ENCODE measurements around the gene EHMT1.

Gene EHMT1

DNA sequence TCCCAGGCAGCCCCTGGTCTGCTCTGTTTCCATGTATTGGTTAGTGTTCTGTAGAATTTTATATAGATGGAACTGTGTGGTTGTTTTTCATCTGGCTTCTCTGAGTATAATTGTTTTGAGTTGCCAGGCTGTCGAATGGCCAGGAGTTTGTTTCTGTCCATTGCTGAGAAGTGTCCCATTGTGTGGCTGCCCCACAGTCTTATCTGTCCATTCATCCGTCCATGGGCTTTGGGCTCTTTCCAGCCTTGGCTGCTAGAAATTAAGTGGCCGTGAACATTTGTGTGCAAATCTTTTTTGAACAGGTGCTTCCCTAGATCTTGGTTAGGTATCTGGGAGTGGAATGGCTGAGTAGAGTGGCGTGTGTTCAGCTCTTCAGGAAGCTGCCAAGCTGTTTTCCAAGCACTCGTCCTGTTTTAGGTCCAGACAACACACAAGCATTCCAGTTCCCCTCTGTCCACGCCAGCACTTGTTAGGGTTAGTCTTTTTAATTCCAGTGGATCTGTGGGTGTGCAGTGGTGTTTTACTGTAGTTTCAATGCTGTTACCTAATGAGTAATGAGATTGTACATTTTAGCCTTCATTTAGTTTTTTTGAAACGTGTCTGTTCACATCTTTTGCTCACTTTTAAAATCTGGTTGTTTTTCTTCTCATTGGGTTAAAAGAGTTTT lies 136.6 kb downstream of the EHMT1 start:
- Histone ChIP-seq H3K4me3 (ENCODE audit: low read length in 2 of 2) (no peak overlapping the region), H3K36me3 (ENCODE audit: control insufficient read depth in 2 of 2, insufficient read depth in 2 of 2, low read length in 2 of 2) (peaks cover 22 to 48% of the 10 kb centered on the region in 2 donors), H3K27ac (ENCODE audit: low read length) (no peak overlapping the region), H3K9me3 (ENCODE audit: control insufficient read depth in 2 of 2, low read length in 2 of 2) (peaks cover 4% of the 10 kb centered on the region in 2 donors), H3K4me1 (ENCODE audit: control insufficient read depth, insufficient read depth, low read length) (peaks cover 6% of the 10 kb centered on the region), H3K27me3 (ENCODE audit: control insufficient read depth in 1 of 2, insufficient read depth in 2 of 2, low read length in 2 of 2) (no peaks in the 10 kb centered on the region), H3K9ac (ENCODE audit: low read length in 2 of 2) (no peak overlapping the region)

DNA sequence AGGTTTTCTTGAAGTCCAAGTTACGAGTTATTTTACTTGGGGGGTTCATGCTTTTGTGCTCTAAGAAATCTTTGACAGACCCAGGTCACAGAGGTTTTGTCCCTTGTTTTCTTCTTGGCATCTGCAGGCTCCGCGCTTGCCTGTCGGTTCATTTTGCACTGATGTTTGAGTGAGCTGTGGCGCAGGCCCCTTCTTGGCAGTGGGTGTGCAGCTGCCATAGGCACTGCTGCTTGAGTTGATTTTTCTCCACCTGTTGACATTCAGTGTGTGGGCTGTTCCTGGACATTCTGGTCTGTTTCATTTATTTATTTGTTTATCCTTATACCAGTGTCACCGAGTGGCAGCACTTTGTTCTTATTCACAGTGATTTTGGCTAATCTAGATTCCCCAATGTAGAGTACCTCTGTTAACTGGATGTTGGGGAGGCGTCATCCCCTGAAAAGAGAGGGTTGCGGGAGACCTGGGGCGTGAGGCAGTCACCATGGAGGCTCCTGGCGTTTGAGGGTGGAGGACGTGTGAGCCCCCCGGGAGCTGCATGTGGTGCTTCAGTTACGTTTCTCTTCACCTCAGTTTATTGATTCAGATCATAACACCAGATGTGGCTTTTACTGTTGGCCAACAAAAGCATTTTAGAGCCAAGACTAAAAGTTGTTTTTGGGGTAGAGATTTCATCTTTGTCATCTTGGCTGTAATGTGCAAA lies 137.4 kb downstream of the EHMT1 start:
- Histone ChIP-seq H3K9me3 (ENCODE audit: control insufficient read depth in 2 of 2, low read length in 2 of 2) (peaks cover 4% of the 10 kb centered on the region in 2 donors), H3K27me3 (ENCODE audit: control insufficient read depth in 1 of 2, insufficient read depth in 2 of 2, low read length in 2 of 2) (no peaks in the 10 kb centered on the region), H3K9ac (ENCODE audit: low read length in 2 of 2) (no peak overlapping the region), H3K4me1 (ENCODE audit: control insufficient read depth, insufficient read depth, low read length) (peaks cover 6% of the 10 kb centered on the region), H3K36me3 (ENCODE audit: control insufficient read depth in 2 of 2, insufficient read depth in 2 of 2, low read length in 2 of 2) (peaks cover 22 to 50% of the 10 kb centered on the region in 2 donors), H3K27ac (ENCODE audit: low read length) (no peak overlapping the region), H3K4me3 (ENCODE audit: low read length in 2 of 2) (no peak overlapping the region)

DNA sequence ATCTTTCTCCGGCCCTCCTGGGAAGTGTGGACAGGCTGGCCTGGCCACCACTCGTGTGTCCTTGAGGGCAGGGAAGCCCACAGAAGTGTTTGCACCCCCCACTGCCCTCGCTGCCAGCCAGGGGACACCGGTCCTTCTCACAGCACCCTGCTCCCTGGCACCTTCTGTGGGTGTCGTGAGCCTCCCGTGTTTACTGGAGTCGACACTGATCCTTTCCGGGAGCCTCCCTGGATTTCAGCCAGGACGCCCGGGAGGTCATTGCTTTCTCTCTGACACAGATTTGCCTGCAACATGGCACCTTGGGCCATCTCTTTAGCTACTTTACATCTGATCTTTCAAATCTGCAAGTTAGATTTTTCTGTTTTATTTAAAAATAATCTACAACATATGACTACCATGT lies 138.3 kb downstream of the EHMT1 start:
- Histone ChIP-seq H3K4me3 (ENCODE audit: low read length in 2 of 2) (no peak overlapping the region), H3K9ac (ENCODE audit: low read length in 2 of 2) (no peak overlapping the region), H3K9me3 (ENCODE audit: control insufficient read depth in 2 of 2, low read length in 2 of 2) (peaks cover 4% of the 10 kb centered on the region in 2 donors), H3K27ac (ENCODE audit: low read length) (no peak overlapping the region), H3K27me3 (ENCODE audit: control insufficient read depth in 1 of 2, insufficient read depth in 2 of 2, low read length in 2 of 2) (no peaks in the 10 kb centered on the region), H3K36me3 (ENCODE audit: control insufficient read depth in 2 of 2, insufficient read depth in 2 of 2, low read length in 2 of 2) (peaks cover 22 to 47% of the 10 kb centered on the region in 2 donors), H3K4me1 (ENCODE audit: control insufficient read depth, insufficient read depth, low read length) (peaks cover 6% of the 10 kb centered on the region)

DNA sequence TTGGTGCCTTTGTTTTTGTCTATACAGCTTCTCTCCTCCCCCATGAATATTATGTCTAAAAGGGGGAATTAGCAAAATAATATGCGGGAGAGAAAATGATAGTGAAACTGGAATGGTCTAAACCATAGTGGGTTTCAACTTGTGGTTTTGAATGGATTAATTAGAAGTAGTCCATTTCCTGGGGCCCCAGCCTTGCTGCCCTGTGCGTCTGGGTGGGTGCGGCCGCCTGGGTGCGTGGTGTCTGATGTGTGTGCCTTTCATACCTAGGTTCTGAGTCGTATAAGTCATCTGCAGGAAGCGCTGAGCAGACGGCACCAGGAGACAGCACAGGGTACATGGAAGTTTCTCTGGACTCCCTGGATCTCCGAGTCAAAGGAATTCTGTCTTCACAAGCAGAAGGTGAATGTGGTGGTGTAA lies 138.8 kb downstream of the EHMT1 start:
- no peaks in the 10 kb centered on the region for H3K27me3 ChIP-seq (ENCODE audit: control insufficient read depth in 1 of 2, insufficient read depth in 2 of 2, low read length in 2 of 2)
- peaks cover 4% of the 10 kb centered on the region in 2 donors for H3K9me3 ChIP-seq (ENCODE audit: control insufficient read depth in 2 of 2, low read length in 2 of 2)
- peaks cover 6% of the 10 kb centered on the region for H3K4me1 ChIP-seq (ENCODE audit: control insufficient read depth, insufficient read depth, low read length)
- H3K9ac ChIP-seq (ENCODE audit: low read length in 2 of 2) = no peak overlapping the region
- H3K36me3 ChIP-seq (ENCODE audit: control insufficient read depth in 2 of 2, insufficient read depth in 2 of 2, low read length in 2 of 2) = peaks cover 26 to 46% of the 10 kb centered on the region in 2 donors
- no peak overlapping the region for H3K27ac ChIP-seq (ENCODE audit: low read length)
- no peak overlapping the region for H3K4me3 ChIP-seq (ENCODE audit: low read length in 2 of 2)

DNA sequence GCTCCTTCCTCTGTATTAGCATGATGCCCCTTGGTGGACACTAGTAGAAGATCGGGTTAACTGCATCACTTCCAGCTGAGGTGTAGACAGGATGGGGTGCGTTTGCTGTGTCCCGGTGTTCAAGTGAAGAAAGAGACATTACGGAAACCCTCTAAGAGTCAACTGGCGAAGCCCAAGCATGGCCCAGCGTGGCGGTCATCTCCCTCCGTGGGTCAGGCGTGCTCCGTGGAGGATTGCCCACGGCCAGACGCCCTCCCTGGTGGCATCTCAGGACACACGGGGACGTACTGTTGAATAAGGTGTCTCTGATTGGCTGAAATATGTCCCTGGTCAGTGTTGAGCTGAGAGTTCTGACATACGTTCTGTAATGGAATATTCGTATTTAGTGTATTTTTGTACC lies 139.3 kb downstream of the EHMT1 start:
- H3K27ac ChIP-seq (ENCODE audit: low read length) = no peak overlapping the region
- peaks cover 26 to 48% of the 10 kb centered on the region in 2 donors for H3K36me3 ChIP-seq (ENCODE audit: control insufficient read depth in 2 of 2, insufficient read depth in 2 of 2, low read length in 2 of 2)
- H3K4me3 ChIP-seq (ENCODE audit: low read length in 2 of 2) = no peak overlapping the region
- peaks cover 4% of the 10 kb centered on the region in 2 donors for H3K9me3 ChIP-seq (ENCODE audit: control insufficient read depth in 2 of 2, low read length in 2 of 2)
- peaks cover 6% of the 10 kb centered on the region for H3K4me1 ChIP-seq (ENCODE audit: control insufficient read depth, insufficient read depth, low read length)
- H3K9ac ChIP-seq (ENCODE audit: low read length in 2 of 2) = no peak overlapping the region
- H3K27me3 ChIP-seq (ENCODE audit: control insufficient read depth in 1 of 2, insufficient read depth in 2 of 2, low read length in 2 of 2) = no peaks in the 10 kb centered on the region

DNA sequence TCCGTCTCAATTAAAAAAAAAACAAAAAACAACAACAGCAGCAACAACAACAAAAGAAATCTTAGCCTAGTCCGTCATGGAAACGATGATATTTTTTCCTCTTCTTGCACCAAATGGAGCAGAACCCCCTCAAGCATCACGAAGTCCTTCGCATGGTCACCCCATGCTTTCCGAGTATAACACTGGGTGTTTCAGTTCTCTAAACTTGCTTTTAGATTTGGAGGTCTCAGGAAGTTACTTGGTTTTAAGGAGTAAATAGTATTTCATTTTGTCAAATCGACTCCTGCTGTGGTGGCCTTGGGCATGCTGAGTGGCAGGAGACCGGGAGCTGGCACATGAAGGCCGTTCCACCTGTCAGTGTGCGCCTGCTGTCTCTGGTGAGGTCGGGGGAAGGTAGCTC lies 140.3 kb downstream of the EHMT1 start:
- Histone ChIP-seq H3K9me3 (ENCODE audit: control insufficient read depth in 2 of 2, low read length in 2 of 2) (peaks cover 4% of the 10 kb centered on the region in 2 donors), H3K27ac (ENCODE audit: low read length) (no peak overlapping the region), H3K4me1 (ENCODE audit: control insufficient read depth, insufficient read depth, low read length) (peaks cover 6% of the 10 kb centered on the region), H3K9ac (ENCODE audit: low read length in 2 of 2) (no peak overlapping the region), H3K4me3 (ENCODE audit: low read length in 2 of 2) (no peak overlapping the region), H3K36me3 (ENCODE audit: control insufficient read depth in 2 of 2, insufficient read depth in 2 of 2, low read length in 2 of 2) (peaks cover 34 to 54% of the 10 kb centered on the region in 2 donors), H3K27me3 (ENCODE audit: control insufficient read depth in 1 of 2, insufficient read depth in 2 of 2, low read length in 2 of 2) (no peaks in the 10 kb centered on the region)

DNA sequence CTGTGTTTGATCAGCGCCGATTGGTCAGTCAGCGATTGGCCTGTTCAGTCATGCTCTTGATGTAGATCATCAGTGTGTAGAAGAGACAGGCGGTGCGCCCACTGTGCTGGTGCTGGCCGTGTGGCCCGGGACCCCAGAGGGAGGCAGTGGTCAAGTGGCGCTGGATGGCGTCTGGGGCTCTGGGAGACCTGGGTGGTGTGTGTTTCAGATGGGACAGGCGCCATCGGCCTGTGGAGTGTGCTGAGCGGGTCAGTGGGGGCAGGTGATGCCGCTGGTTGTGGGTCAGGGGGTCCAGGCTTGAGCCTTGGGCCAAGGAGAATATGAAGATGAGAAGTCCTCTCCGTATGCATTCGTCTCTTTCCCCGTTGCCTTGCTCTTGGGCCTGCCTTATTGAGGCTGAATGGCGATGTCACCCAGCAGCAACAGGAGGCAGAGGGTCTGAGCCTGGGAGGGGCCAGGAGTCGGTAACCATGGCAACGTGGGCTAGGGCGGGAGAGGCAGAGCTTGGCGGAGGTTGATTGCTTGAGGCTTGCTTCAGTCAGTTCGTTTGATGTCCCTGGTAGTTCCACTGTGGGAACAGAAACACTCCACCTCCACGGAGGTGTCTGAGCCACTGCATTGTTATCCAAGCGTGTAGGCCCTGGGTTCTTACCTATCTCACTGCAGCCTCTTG lies 141.0 kb downstream of the EHMT1 start:
- H3K4me3 ChIP-seq (ENCODE audit: low read length in 2 of 2) = no peak overlapping the region
- peaks cover 6% of the 10 kb centered on the region for H3K4me1 ChIP-seq (ENCODE audit: control insufficient read depth, insufficient read depth, low read length)
- no peak overlapping the region for H3K9ac ChIP-seq (ENCODE audit: low read length in 2 of 2)
- H3K36me3 ChIP-seq (ENCODE audit: control insufficient read depth in 2 of 2, insufficient read depth in 2 of 2, low read length in 2 of 2) = peaks cover 40 to 52% of the 10 kb centered on the region in 2 donors
- no peaks in the 10 kb centered on the region for H3K27me3 ChIP-seq (ENCODE audit: control insufficient read depth in 1 of 2, insufficient read depth in 2 of 2, low read length in 2 of 2)
- peaks cover 4% of the 10 kb centered on the region in 2 donors for H3K9me3 ChIP-seq (ENCODE audit: control insufficient read depth in 2 of 2, low read length in 2 of 2)
- no peak overlapping the region for H3K27ac ChIP-seq (ENCODE audit: low read length)

DNA sequence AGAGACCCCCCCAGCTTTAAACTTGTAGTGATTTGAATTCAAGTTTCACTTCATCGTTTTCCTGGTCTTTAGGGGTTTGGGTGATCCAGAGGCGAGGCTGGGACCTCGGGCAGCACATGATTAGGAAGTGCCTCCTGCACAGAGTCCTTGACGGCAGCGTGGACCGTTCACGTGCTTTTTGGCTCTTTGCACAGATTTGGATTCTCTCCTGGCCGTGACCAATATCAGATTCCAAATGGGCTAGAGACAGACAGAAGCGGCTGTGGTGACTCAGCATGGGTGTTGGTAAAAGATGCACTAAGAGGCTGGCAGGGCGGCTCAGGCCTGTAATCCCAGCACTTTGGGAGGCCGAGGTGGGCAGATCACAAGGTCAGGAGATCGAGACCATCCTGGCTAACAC lies 141.6 kb downstream of the EHMT1 start:
- no peak overlapping the region for H3K4me3 ChIP-seq (ENCODE audit: low read length in 2 of 2)
- peaks cover 2% of the 10 kb centered on the region in 2 donors for H3K9me3 ChIP-seq (ENCODE audit: control insufficient read depth in 2 of 2, low read length in 2 of 2)
- H3K27ac ChIP-seq (ENCODE audit: low read length) = no peak overlapping the region
- no peak overlapping the region for H3K9ac ChIP-seq (ENCODE audit: low read length in 2 of 2)
- peaks cover 6% of the 10 kb centered on the region for H3K4me1 ChIP-seq (ENCODE audit: control insufficient read depth, insufficient read depth, low read length)
- no peaks in the 10 kb centered on the region for H3K27me3 ChIP-seq (ENCODE audit: control insufficient read depth in 1 of 2, insufficient read depth in 2 of 2, low read length in 2 of 2)
- H3K36me3 ChIP-seq (ENCODE audit: control insufficient read depth in 2 of 2, insufficient read depth in 2 of 2, low read length in 2 of 2) = peaks cover 35 to 51% of the 10 kb centered on the region in 2 donors

DNA sequence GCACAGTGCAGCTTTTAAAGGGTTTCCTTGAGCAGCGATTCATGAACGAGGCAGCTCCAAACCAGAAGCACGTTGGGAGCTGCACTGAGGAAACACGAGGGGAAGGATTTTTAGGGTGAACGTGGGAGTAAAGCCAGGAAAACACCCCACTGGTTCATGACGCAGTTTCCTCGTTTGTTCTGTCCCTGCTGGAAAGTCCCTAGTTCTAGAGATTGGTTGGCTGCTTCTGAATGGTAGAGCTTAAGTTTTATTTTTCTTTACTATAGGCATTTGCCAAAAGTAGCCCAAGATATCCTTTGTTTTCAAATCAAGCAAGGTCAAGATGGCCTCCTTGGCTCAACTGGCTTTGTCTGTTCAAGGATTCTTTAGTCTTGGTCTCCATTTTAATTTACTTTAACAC lies 142.2 kb downstream of the EHMT1 start:
- Histone ChIP-seq H3K9ac (ENCODE audit: low read length in 2 of 2) (no peak overlapping the region), H3K4me1 (ENCODE audit: control insufficient read depth, insufficient read depth, low read length) (peaks cover 6% of the 10 kb centered on the region), H3K36me3 (ENCODE audit: control insufficient read depth in 2 of 2, insufficient read depth in 2 of 2, low read length in 2 of 2) (peaks cover 31 to 49% of the 10 kb centered on the region in 2 donors), H3K27me3 (ENCODE audit: control insufficient read depth in 1 of 2, insufficient read depth in 2 of 2, low read length in 2 of 2) (no peaks in the 10 kb centered on the region), H3K27ac (ENCODE audit: low read length) (no peak overlapping the region), H3K4me3 (ENCODE audit: low read length in 2 of 2) (no peak overlapping the region), H3K9me3 (ENCODE audit: control insufficient read depth in 2 of 2, low read length in 2 of 2) (no peaks in the 10 kb centered on the region)

DNA sequence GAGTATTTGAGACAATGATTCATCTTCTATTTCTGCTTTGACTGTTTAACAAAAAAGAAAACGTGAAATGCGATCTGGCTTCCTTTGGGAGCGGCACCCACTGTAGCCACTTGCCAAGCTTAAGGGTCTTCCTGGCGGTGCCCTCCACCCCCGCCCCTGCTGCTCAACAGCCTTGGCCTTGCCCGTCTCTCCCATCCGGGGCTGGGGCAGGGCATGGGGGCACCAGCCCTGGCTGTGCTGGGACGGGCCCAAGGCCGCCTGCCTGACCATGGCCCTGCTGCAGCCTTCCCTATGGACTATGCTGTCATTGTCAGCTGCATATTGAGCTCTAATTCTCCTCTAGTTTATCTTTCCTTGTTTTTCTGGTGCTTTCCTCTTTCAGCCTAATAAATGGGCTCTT lies 143.0 kb downstream of the EHMT1 start:
- no peak overlapping the region for H3K27ac ChIP-seq (ENCODE audit: low read length)
- no peak overlapping the region for H3K9ac ChIP-seq (ENCODE audit: low read length in 2 of 2)
- H3K4me3 ChIP-seq (ENCODE audit: low read length in 2 of 2) = no peak overlapping the region

More for the DNA sequence above, 143.0 kb downstream of the EHMT1 start:
- H3K36me3 ChIP-seq (ENCODE audit: control insufficient read depth in 2 of 2, insufficient read depth in 2 of 2, low read length in 2 of 2) = peaks cover 31 to 45% of the 10 kb centered on the region in 2 donors
- H3K9me3 ChIP-seq (ENCODE audit: control insufficient read depth in 2 of 2, low read length in 2 of 2) = no peaks in the 10 kb centered on the region
- peaks cover 5% of the 10 kb centered on the region for H3K4me1 ChIP-seq (ENCODE audit: control insufficient read depth, insufficient read depth, low read length)
- no peaks in the 10 kb centered on the region for H3K27me3 ChIP-seq (ENCODE audit: control insufficient read depth in 1 of 2, insufficient read depth in 2 of 2, low read length in 2 of 2)

Measured in stomach smooth muscle (tissue), 2 donors.